HepG2 (cell line): ENCODE measurements around the gene NPAS2. TPM values are rescaled to one million over a fixed set of nuclear protein-coding genes. Genes with fewer than 3 reads are reported as not detected.

Experiments
- ARID4A ChIP-seq: sonication (generic); formaldehyde crosslinking; IDR thresholded peaks from 2 replicates; pipeline ENCODE4 v1.5.0; 2020; ENCODE audit warnings: mild to moderate bottlenecking, missing genetic modification reagents, borderline replicate concordance
- BCLAF1 ChIP-seq: fragments of 450-650 bp; IDR thresholded peaks from 2 replicates; pipeline ENCODE4 v1.6.1; 2017; ENCODE audit warnings: mild to moderate bottlenecking
- GPN1 ChIP-seq: sonication (generic); formaldehyde crosslinking; IDR thresholded peaks from 2 replicates; pipeline ENCODE4 v1.5.1; 2020; ENCODE audit warnings: missing genetic modification reagents, borderline replicate concordance
- HNRNPLL ChIP-seq: fragments of 200-400 bp; formaldehyde crosslinking; IDR thresholded peaks from 2 replicates; pipeline ENCODE4 v1.6.1; 2017; ENCODE audit warnings: mild to moderate bottlenecking, low read depth, low read length; ENCODE audit not compliant: poor library complexity, severe bottlenecking
- MED8 ChIP-seq: sonication (generic); formaldehyde crosslinking; IDR thresholded peaks from 2 replicates; pipeline ENCODE4 v1.8.1; 2023; ENCODE audit warnings: mild to moderate bottlenecking, missing genetic modification reagents; ENCODE audit not compliant: insufficient replicate concordance
- MTA1 ChIP-seq: sonication (generic); formaldehyde crosslinking; IDR thresholded peaks from 2 replicates; pipeline ENCODE4 v1.4.0; 2020; ENCODE audit warnings: missing genetic modification reagents, mild to moderate bottlenecking, borderline replicate concordance
- SPEN ChIP-seq: sonication (generic); formaldehyde crosslinking; IDR thresholded peaks from 2 replicates; pipeline ENCODE4 v1.5.1; 2020; ENCODE audit warnings: low read depth, mild to moderate bottlenecking, missing genetic modification reagents
- SRSF1 ChIP-seq: fragments of 200-400 bp; formaldehyde crosslinking; optimal IDR thresholded peaks from 2 replicates; pipeline ENCODE3; 2017; ENCODE audit warnings: mild to moderate bottlenecking, low read depth, low read length, moderate library complexity
- ZNF333 ChIP-seq: sonication (generic); formaldehyde crosslinking; IDR thresholded peaks from 2 replicates; pipeline ENCODE4 v1.4.0; 2020; ENCODE audit warnings: mild to moderate bottlenecking, missing genetic modification reagents, borderline replicate concordance
- ZNF407 ChIP-seq: sonication (generic); formaldehyde crosslinking; IDR thresholded peaks from one replicate; pipeline ENCODE4 v1.5.1; 2020; ENCODE audit warnings: mild to moderate bottlenecking, missing genetic modification reagents; ENCODE audit errors: not compliant biosample characterization
- ZNF670 ChIP-seq: sonication (generic); formaldehyde crosslinking; IDR thresholded peaks from 2 replicates; pipeline ENCODE4 v1.8.0; 2022; ENCODE audit warnings: mild to moderate bottlenecking, missing genetic modification reagents, borderline replicate concordance
- ZSCAN30 ChIP-seq: sonication (generic); formaldehyde crosslinking; IDR thresholded peaks from 2 replicates; pipeline ENCODE4 v1.5.0; 2020; ENCODE audit warnings: mild to moderate bottlenecking, missing genetic modification reagents
- polyA plus RNA-seq, 8 experiments: library from polyadenylated mRNA; depleted of rRNA in 3 of 8; stranded (reverse) in 7 of 8; unstranded in 1 of 8; fragments of >200 nt; fragmentation: Illumina TruSeq in 4 of 8; extraction: Trizol in 4 of 8; gene quantifications; 2 replicates each; pipeline versions ENCODE4 v1.2.1 to v1.2.3, GENCODE V29; 2011 to 2016; ENCODE audit warnings: low read depth in 4 of 8, missing spikeins in 1 of 8, mixed read lengths in 1 of 8; ENCODE audit not compliant: insufficient read depth in 1 of 8
- total RNA-seq, 5 experiments: library from RNA; depleted of rRNA; stranded (reverse); fragments of >200 nt; fragmentation: Illumina TruSeq; extraction: Trizol; gene quantifications; 2 replicates each; pipeline ENCODE4 v1.2.3, GENCODE V29; 2016; ENCODE audit warnings: low read depth in 1 of 5

NPAS2 gene
- total and polyA plus RNA-seq, 2 of the 13 experiments (the other 11 are each of a cell fraction or from before 2014, with no cell fraction given): 14.8 to 37.5 TPM

GRCh38 chr2:100818606-100819369 is 1.2 kb upstream of the NPAS2 start (continued):
- peak; percentile 46 for TF ChIP-seq ZNF407 (CRISPR knock-in tag)
- TF ChIP-seq HNRNPLL: peak; percentile 88
- peak; percentile 92 for TF ChIP-seq MTA1 (CRISPR knock-in tag)
- TF ChIP-seq ZNF670 (CRISPR knock-in tag): no peak
- no peak; the same call in 1 of the 2 replicates for TF ChIP-seq SPEN
- TF ChIP-seq ARID4A: peak; percentile 73
- no peak for TF ChIP-seq BCLAF1
- 0 out of 2 replicates have a peak, but pooled peaks have one; percentile 7 for TF ChIP-seq GPN1 (CRISPR knock-in tag)
- TF ChIP-seq ZSCAN30 (CRISPR knock-in tag): no peak
- 0 out of 2 replicates have a peak, but pooled peaks have one; percentile 42 for TF ChIP-seq ZNF333 (CRISPR knock-in tag)
- no peak for TF ChIP-seq MED8 (CRISPR knock-in tag)
- TF ChIP-seq SRSF1: peak; percentile 95
